Fibroblast of lung (primary cell): Measurements from ENCODE around the gene KNG1. TPM values are rescaled to one million over a fixed set of nuclear protein-coding genes. Genes with fewer than 3 reads are reported as not detected.

ENCODE experiments used
- DNase-seq, 2 donors: peaks; one replicate each; pipeline versions ENCODE4 v3.0.0 to v3.0.0-alpha.2; 2010; ENCODE audit warnings: low read depth in 2 of 2
- H2AFZ ChIP-seq: 2 replicates; pipeline ENCODE4 v1.5.1; 2012; ENCODE audit warnings: low read length, control low read depth, inconsistent platforms
- H3K27ac ChIP-seq: 2 replicates; pipeline ENCODE4 v1.5.1; 2011; ENCODE audit warnings: low read length, control low read depth; ENCODE audit not compliant: insufficient read depth
- H3K27me3 ChIP-seq: 2 replicates; pipeline ENCODE4 v1.5.1; 2011; ENCODE audit warnings: mild to moderate bottlenecking, low read length; ENCODE audit not compliant: control insufficient read depth, insufficient read depth
- H3K36me3 ChIP-seq: 2 replicates; pipeline ENCODE4 v1.5.1; 2011; ENCODE audit warnings: low read length; ENCODE audit not compliant: control insufficient read depth, insufficient read depth
- H3K4me1 ChIP-seq: 2 replicates; pipeline ENCODE4 v1.5.1; 2011; ENCODE audit warnings: low read length; ENCODE audit not compliant: control insufficient read depth, insufficient read depth; ENCODE audit errors: extremely low read depth
- H3K4me2 ChIP-seq: 2 replicates; pipeline ENCODE4 v1.5.1; 2011; ENCODE audit warnings: low read length, control low read depth; ENCODE audit not compliant: insufficient read depth; ENCODE audit errors: extremely low read depth
- H3K4me3 ChIP-seq, 4 experiments: fragments of 200-600 bp in 1 of 4; sonication (generic) in 1 of 4; replicated peaks in 1 of 4; 2 replicates each; pipeline ENCODE4 v1.5.1; 2011 to 2016; ENCODE audit warnings: low read length in 4 of 4, low read depth in 3 of 4, mild to moderate bottlenecking in 3 of 4, control low read depth in 2 of 4, inconsistent platforms in 1 of 4, mixed read lengths in 1 of 4; ENCODE audit not compliant: insufficient read depth in 1 of 4; ENCODE audit errors: control extremely low read depth in 1 of 4
- H3K79me2 ChIP-seq: 2 replicates; pipeline ENCODE4 v1.5.1; 2012; ENCODE audit warnings: mild to moderate bottlenecking, low read length, inconsistent platforms; ENCODE audit not compliant: control insufficient read depth, insufficient read depth
- H3K9ac ChIP-seq: 2 replicates; pipeline ENCODE4 v1.5.1; 2011; ENCODE audit warnings: mild to moderate bottlenecking, low read length, control low read depth; ENCODE audit not compliant: insufficient read depth
- H3K9me3 ChIP-seq: 2 replicates; pipeline ENCODE4 v1.5.1; 2012; ENCODE audit warnings: low read depth, low read length; ENCODE audit not compliant: control insufficient read depth, insufficient read depth
- H4K20me1 ChIP-seq: 2 replicates; pipeline ENCODE4 v1.5.1; 2011; ENCODE audit warnings: low read length; ENCODE audit not compliant: control insufficient read depth, insufficient read depth; ENCODE audit errors: extremely low read depth
- EZH2 ChIP-seq: IDR thresholded peaks from 2 replicates; pipeline ENCODE4 v1.5.1; 2012; ENCODE audit warnings: low read length, control low read depth, mild to moderate bottlenecking; ENCODE audit errors: missing control alignments
- polyA plus RNA-seq, 2 donors: library from polyadenylated mRNA; depleted of rRNA in 1 of 2; stranded (reverse) in 1 of 2; unstranded in 1 of 2; fragments of >200 nt; gene quantifications; 2 replicates each; pipeline ENCODE4 v1.2.1, GENCODE V29; 2011 to 2012; ENCODE audit warnings: missing spikeins in 1 of 2
- total RNA-seq: library from RNA; depleted of rRNA; stranded (reverse); fragments of >200 nt; gene quantifications from 2 replicates; pipeline ENCODE4 v1.2.1, GENCODE V29; 2014
- TF ChIP-seq, protein P1 (sequence below), 2 donors: IDR thresholded peaks in 1 of 2; conservative IDR thresholded peaks in 1 of 2; 1 replicate in 1 of 2; 2 replicates in 1 of 2; pipeline ENCODE4 v1.5.1; 2011 to 2012; ENCODE audit warnings: low read length in 2 of 2, control low read depth in 1 of 2, inconsistent platforms in 1 of 2, low read depth in 1 of 2, mild to moderate bottlenecking in 1 of 2

The KNG1 gene
- total and polyA plus RNA-seq, 2 donors (not counting 1 experiment from before 2014, with no cell fraction given): not detected

- H3K27me3 ChIP-seq: peaks cover 3% of the 10 kb centered on the region
- H3K79me2 ChIP-seq: no peaks in the 10 kb centered on the region
- no peak overlapping the region for H2AFZ ChIP-seq
Measured at GRCh38 chr3:186670155-186670554, 47.0 kb upstream of the KNG1 start.

DNA sequence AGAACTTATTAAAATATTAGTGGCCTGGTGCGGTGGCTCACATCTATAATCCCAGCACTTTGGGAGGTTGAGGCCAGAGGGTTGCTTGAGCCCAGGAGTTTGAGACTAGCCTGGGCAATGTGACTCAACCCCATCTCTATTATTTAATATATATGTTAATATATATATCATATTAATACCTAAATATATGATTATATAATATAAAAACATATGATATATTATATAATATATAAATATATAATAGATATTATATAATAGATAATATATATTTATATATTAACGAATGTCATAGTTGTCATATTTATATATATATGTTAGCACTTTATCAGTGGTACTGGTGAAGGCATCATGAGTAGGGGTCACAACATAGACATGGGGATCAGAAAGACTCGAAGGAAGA lies 46.1 kb upstream of the KNG1 start:
- Histone ChIP-seq H4K20me1 (no peaks in the 10 kb centered on the region), H3K27ac (no peak overlapping the region), H3K4me3 (no peak overlapping the region), H3K9me3 (no peaks in the 10 kb centered on the region), H3K4me1 (no peaks in the 10 kb centered on the region), H3K27me3 (peaks cover 3% of the 10 kb centered on the region), H3K79me2 (no peaks in the 10 kb centered on the region), H3K36me3 (no peaks in the 10 kb centered on the region), H2AFZ (no peak overlapping the region), H3K9ac (no peak overlapping the region), H3K4me2 (no peak overlapping the region)
- DNase-seq: no peak
- TF ChIP-seq, protein P1, sequence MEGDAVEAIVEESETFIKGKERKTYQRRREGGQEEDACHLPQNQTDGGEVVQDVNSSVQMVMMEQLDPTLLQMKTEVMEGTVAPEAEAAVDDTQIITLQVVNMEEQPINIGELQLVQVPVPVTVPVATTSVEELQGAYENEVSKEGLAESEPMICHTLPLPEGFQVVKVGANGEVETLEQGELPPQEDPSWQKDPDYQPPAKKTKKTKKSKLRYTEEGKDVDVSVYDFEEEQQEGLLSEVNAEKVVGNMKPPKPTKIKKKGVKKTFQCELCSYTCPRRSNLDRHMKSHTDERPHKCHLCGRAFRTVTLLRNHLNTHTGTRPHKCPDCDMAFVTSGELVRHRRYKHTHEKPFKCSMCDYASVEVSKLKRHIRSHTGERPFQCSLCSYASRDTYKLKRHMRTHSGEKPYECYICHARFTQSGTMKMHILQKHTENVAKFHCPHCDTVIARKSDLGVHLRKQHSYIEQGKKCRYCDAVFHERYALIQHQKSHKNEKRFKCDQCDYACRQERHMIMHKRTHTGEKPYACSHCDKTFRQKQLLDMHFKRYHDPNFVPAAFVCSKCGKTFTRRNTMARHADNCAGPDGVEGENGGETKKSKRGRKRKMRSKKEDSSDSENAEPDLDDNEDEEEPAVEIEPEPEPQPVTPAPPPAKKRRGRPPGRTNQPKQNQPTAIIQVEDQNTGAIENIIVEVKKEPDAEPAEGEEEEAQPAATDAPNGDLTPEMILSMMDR (conservative IDR thresholded peaks at IDR 0.05 in 1 of 2, IDR thresholded peaks at IDR 0.05 in 1 of 2; ENCODE audit: low read depth in 1 of 2, low read length in 2 of 2): no peak
- no peak for TF ChIP-seq EZH2

More at GRCh38 chr3:186670155-186670554, 47.0 kb upstream of the KNG1 start:
- no peak for DNase-seq
- H3K4me1 ChIP-seq: no peaks in the 10 kb centered on the region
- no peak overlapping the region for H3K4me3 ChIP-seq
- H3K9ac ChIP-seq: no peak overlapping the region
- no peaks in the 10 kb centered on the region for H3K9me3 ChIP-seq
- TF ChIP-seq EZH2: no peak
- TF ChIP-seq, protein P1 (conservative IDR thresholded peaks at IDR 0.05 in 1 of 2, IDR thresholded peaks at IDR 0.05 in 1 of 2; ENCODE audit: low read depth in 1 of 2, low read length in 2 of 2): no peak
- no peaks in the 10 kb centered on the region for H4K20me1 ChIP-seq
- no peak overlapping the region for H3K27ac ChIP-seq
- H3K36me3 ChIP-seq: no peaks in the 10 kb centered on the region
- H3K4me2 ChIP-seq: no peak overlapping the region

DNA sequence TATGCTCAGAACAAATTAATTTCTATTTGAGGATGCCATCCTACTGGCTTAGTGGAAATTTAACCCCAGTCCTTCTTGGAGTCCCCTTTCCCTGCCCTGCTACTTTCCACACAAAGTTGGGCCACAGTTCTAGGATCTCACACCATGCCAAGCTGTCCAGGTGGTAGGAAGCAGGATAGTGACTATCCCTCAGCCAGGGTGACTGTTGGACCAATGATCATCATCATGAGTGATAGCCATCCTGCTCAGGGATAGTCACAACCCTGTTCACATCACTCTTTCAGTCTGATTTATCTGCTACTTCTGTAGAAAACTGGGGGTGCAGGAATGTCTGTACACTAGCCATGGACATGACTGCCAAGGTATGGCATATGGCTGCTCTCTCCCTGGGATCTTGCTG lies 38.6 kb upstream of the KNG1 start:
- H3K4me2 ChIP-seq: no peak overlapping the region
- no peak overlapping the region for H2AFZ ChIP-seq
- no peaks in the 10 kb centered on the region for H4K20me1 ChIP-seq
- no peaks in the 10 kb centered on the region for H3K9me3 ChIP-seq
- H3K79me2 ChIP-seq: no peaks in the 10 kb centered on the region
- H3K9ac ChIP-seq: no peak overlapping the region
- DNase-seq: no peak
- peaks cover 3% of the 10 kb centered on the region for H3K27me3 ChIP-seq
- no peak overlapping the region for H3K27ac ChIP-seq
- H3K4me1 ChIP-seq: no peaks in the 10 kb centered on the region
- H3K36me3 ChIP-seq: no peaks in the 10 kb centered on the region
- no peak overlapping the region for H3K4me3 ChIP-seq
- TF ChIP-seq EZH2: no peak
- TF ChIP-seq, protein P1 (conservative IDR thresholded peaks at IDR 0.05 in 1 of 2, IDR thresholded peaks at IDR 0.05 in 1 of 2; ENCODE audit: low read depth in 1 of 2, low read length in 2 of 2): no peak
